Measurements from ENCODE around the gene EHD1.

EHD1 gene

DNA sequence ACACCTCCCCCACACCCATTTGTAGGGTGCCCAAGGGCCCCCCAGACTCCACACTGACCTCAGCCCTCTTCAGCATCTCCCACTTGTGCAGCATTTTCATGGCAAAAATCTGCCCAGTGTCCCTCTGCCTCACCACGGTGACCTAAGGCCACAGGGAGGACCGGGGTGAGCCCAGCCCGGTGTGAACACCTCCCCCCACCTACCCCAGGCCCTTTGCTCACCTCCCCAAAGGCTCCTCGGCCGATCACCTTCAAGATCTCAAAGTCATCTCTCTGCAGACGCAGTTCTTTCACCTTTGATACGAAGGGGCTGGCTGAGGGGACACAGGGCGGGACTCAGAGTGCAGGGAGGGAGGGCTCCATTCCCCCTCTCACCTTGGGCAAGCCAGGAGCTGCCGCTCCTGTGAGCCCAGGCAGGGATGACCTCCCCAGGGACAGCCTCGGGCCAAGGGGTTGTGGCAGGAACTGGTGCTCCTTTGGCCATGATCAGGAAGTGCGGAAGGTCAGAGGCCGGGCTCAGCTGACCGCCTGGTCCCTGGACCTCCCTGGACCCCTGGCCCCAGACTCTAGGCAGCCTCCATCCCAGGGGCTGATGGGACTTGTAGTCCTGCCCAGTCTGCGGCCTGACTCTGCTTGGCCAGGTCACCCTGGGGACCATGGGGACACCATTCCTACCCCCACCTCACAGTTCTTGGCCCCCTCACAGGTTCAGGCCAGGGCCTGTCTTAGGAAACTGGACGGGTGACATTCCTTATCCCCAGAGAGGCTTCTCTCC is 36.6 kb downstream of the EHD1 start:
- DNase-seq, result no peak

DNA sequence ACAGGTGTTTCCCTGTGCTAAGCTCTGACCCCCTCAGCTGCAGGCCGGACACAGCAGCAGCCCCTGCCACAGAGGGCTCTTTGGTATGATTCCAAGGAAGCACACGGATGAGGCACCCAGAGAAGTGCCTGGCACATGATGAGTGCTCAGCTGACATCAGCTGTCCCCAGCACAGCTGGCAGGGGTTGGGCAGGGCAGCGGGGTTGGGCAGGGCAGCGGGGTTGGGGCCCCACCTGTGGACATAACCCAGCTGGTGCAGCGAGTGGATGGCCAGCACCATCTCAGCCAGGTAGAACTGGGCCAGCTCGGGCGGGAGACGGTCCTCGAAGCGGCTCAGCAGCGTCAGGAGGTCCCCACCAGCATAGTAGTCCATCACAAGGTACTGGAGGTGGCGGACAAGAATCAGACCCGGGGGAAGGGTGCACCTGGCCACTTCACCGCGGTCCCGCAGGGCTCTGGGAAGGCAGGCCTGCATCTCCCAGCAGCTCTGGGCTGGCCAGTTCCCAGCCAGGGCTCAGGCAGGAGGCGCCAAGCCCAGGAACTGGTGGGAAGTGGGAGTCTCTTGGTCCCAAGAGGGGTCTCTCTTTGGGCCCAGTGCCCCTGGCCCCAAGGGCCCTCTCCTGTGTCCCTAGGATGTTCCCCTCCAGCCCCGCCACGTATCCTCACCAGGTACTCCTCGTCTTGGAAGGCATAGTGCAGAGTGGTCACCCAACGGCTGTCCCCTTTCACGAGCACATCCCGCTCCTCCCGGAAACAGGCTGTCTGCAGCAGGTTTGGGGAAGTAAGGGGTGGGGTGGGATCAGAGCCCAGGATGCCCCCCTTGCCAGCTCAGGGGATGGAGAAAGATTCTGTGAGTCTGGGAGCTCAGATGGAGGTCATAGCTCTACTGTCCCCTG is 38.3 kb downstream of the EHD1 start:
- no peak for DNase-seq

DNA sequence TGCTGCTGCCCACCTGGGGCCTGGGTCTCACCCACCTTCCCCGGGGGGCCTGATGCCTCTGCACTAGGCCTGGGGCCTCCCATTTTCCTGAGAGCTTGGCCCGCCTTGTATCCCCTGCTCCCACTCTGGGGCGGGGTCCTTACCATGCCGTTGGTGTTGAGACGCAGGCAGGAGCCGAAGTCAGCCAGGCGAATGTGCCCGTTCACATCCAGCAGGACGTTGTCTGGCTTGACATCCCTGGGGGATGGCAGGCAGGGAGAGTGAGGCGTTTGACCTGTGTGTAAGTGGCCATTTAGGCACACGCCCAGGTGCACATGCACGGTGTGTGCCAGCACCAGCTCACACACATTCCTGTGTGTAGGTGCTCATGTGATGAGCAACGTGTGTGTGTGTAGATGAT is 39.1 kb downstream of the EHD1 start:
- DNase-seq, result no peak

- DNase-seq, result no peak
These were observed 39.7 kb downstream of the EHD1 start for GRCh38 chr11:64838600-64839334.

GRCh38 chr11:64837887-64838351 is 40.5 kb downstream of the EHD1 start:
- no peak for DNase-seq

- DNase-seq, result no peak
These were observed 41.9 kb downstream of the EHD1 start for GRCh38 chr11:64836448-64837072.

DNA sequence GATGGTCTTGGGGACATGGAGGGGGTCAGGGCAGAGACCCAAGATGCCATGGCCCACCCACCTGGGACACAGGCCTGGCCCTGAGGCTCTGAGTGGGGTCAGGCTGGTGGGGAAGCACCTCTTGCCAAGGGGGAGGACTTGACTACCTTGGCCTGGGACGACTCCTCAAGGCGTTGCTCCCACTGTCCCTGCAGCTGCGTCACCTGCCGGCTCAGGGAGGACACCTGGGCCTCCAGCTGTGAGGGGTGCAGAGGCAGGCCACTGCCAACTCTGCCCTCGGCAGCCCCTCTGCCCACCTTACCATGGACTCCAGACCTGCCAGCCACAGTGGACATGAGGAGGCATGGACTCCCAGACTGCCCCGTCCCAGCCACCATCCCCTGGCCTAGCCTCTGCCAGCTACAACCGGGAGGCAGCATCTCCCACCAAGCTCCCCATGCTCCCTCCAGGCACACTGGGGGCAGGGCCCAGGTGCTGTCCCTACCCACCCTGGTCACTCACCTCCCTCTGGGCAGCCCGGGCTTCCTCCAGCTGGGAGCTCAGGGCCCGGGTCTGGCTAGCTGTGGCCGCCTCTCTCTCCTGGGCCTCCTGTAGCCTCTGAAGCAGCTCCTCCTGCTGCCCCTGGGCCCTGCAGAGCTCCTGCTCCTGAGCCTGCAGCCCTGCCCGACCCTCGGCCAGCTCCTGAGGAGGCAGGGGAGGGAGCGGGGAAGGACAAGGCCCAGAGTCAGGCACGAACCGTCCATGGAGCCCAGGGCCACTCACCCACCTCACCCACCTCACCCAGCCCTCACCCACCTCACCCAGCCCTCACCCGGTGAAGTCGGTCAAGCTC is 42.6 kb downstream of the EHD1 start:
- DNase-seq, result no peak

GRCh38 chr11:64834723-64835615 is 43.5 kb downstream of the EHD1 start:
- no peak for DNase-seq

DNA sequence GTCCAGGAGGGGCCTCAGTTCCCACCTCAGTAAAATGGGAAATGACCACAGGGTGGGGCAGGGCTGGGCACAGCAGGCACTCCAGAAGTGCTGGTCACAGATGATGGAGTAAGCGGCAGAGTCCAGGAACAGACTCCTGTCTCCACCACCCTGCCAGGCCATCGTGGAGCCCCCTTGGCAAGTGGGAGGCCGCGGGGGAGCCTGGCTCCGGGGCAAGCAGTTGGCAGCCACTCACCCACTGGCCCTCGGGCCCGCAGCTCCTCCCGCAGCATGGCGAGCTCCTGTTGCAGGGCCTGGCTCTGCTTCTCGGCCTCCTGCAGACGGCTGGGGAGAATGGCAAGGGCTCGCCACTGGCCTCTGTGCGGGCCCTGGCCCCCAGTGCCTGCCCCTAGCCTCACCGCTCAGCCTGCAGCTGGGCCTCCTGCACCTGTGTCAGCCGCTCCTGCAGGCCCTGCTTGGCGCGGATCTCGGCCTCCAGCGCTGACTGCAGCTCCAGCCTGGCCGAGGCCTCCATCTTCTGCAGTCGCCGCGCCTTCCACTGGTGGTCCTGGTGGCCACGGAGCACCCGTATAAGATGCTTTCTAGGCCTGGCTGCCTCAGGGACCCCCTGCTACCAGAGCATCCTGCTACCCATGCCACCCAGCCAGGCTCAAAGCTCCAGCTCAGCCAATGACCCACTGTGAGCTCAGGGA is 44.2 kb downstream of the EHD1 start:
- no peak for DNase-seq

DNA sequence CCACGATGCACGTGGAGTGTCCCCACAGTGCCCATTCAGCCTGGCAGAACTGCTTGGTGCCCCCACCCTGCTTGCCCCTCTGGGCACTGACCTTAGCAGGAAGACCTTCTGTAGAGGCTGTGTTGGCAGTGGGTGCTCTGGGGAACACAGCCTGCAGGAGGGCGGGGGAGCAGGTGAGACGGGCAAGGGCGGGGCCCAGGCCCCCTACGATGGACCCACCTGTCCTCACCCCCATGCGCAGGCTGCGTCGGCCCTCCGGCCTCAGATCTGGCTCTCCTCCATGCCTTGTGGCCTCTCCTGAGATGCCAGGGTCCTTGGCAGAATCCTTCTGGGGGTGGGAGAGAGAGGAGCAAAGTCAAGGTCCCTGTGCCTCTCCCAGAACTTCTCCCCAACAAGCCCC is 44.9 kb downstream of the EHD1 start:
- no peak for DNase-seq

DNA sequence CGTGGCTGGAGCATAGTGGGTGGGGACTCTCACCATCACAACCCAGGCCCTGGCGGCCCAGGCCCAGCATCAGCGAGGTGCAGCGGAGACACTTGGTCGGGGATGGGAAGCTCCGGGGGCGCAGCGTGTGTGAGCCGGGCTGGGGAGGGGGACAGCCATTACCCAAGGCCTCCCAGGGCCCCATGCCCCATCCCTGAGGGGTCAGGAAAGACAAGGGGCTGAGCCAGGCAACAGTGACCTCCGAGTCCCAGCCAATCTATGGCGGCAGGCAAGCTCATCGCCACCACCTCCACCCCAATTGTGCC is 45.3 kb downstream of the EHD1 start:
- DNase-seq, result no peak

DNA sequence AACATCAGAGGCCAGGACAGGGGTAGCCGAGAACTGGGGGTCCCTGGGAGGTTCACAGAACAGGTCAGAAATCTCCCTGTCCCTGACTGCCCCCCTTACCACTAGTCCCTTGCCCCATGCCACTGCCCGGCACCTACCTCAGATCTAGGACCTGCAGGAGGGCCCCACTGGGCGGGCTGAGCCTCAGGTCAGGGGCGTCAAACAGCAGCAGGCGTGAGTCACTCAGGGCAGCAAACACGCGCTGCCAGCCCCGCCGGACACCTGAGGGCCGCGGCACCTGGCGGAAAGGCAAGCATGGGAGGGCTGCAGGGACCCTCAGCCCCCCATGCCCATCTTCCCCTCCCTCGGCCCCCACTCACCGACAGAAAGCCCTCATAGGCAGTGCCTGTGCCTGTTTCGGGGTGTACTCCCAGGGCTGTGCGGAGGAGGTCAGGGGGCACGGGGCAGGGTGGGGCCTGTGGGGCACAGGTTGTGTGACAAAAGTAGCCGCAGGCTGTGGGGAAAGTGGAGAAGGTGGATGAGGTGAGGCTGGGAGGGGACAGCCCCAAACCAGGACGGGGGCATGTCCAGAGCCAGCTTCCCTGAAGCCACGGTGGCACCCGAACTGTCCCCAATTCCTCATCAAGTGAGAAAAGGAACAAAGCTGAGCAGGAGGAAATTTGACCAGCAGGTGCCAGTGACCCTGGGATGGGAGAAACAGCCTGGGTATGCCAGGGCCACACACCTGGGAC is 45.8 kb downstream of the EHD1 start:
- no peak for DNase-seq

DNA sequence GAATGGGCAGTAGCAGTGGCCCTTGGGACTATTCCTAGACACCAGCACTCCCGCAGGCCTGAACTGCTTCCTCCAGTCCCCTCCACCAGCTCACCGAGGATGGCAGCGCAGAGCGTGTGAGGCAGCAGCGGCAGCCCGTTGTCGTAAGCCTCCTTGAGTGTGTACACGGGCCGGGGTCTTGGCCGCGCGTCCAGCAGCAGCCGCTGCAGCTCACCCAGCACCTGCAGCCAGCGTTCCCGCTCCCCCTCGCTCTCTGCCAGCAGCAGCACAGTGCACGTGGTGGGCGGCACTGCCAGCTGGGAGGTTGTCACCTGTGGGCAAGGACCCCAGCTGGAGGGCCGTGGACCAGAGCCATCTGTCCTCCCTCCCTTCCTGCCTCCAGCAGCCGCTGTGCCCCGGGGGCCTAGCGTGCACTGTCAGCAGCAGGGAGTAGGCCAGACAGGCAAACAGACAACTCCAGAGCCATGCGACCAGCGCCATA is 47.0 kb downstream of the EHD1 start:
- DNase-seq, result no peak

GRCh38 chr11:64829536-64830251 is 48.7 kb downstream of the EHD1 start:
- DNase-seq, result no peak

DNA sequence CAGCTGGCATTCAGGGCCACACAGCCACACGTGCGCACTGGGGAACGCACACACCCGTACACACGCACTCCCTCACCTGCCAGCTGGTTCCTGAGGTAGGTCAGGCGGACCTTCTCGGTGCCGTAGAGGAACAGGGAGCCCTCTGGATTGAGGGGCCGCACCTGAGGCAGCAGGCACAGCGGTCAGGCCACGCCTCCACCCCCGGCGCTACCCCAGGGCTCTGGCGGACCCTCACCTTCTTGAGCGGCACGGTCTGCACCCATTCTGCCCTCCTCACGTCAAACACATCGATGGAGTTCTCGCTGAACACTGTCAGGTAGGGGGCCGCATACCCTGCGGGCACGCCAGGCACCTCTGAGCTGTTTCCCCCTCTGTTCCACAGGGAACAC is 51.0 kb downstream of the EHD1 start:
- DNase-seq, result no peak

DNA sequence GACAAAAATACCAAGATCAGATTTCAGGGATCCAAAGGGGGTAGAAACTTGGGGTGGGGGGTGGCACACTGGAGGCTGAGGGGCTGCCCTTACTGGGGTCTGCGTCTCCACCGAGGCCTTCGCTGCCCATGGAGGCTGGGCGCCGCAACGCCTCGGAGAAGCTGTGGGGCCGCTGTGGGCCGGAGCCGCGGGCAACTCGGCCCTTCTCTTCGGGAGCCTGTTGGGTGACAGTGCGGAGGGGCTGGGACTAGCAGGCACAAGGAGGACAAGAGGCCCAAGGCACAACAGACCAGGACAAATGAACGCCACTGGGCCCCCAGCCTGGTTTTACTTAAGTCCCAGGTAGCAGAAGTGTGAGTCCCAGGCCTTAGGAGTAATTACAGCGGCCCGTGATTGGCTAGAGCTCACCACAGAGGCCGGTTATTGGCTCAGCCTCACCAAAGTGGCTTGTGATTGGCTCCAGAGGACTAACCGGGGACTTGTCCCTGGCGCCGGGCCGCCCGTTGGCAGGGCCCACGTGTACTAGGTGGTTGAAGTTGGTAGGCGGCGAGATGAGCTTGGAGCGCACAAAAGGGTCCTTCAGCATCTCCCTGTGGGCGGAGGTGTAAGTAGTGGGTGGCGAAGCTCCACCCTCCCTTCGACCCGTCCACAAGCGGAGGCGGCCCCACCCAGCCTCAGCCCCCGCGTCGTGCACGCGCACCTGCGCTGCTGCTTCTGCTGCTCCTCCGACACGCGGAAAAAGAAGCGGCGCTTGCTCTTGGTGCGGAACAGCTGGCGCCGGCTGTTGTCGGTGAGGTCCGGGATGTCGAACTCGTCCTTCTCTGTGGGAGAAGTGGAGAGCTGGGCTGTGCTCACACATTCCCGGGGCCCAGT is 51.6 kb downstream of the EHD1 start:
- no peak for DNase-seq

GRCh38 chr11:64826062-64826461 is 52.4 kb downstream of the EHD1 start:
- DNase-seq, result no peak
